Measurements from ENCODE around the gene C17orf78. TPM values are rescaled to one million over a fixed set of nuclear protein-coding genes. Genes with fewer than 3 reads are reported as not detected.

Gene C17orf78
- total and polyA plus RNA-seq, 2 of the 13 experiments (the other 11 are each of a cell fraction or from before 2014, with no cell fraction given), result not detected

DNA sequence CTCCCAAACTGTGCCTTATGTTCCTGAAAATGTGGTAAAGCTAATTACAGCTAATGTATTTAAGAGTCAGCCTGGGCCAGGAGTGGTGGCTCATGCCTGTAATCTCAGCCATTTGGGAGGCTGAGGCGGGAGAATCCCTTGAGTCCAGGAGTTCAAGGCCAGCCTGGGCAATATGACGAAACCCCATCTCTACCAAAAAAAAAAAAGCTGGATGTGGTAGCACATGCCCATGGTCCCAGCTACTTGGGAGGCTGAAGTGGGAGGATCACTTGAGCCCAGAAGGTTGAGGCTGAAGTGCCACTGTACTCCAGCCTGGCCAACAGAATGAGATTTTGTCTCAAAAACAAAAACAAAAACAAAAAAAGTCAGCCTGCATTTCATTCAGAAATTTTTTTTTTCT is 33.2 kb upstream of the C17orf78 start:
- ATAC-seq, result peak; percentile 22; the same call in 1 of the 3 replicates
- Histone ChIP-seq H2AFZ (ENCODE audit: low read length) (no peak overlapping the region), H3K4me2 (ENCODE audit: low read depth, low read length) (no peak overlapping the region), H3K4me1 (ENCODE audit: insufficient read depth, low read length) (peaks cover 52% of the 10 kb centered on the region), H3K9me3 (ENCODE audit: low read length) (no peaks in the 10 kb centered on the region), H3K9ac (ENCODE audit: insufficient read depth, low read depth, low read length) (no peak overlapping the region), H3K36me3 (replicated peaks in 1 of 2; ENCODE audit: control insufficient read depth in 1 of 2, insufficient read depth in 2 of 2, low read length in 2 of 2) (peaks cover 2 to 15% of the 10 kb centered on the region in 2 experiments; a peak in 3 of 5 replicates), H3K27ac (ENCODE audit: extremely low read length, insufficient read depth, low read length) (no peak overlapping the region), H3K79me2 (ENCODE audit: insufficient read depth, low read length) (peaks cover 78% of the 10 kb centered on the region), H4K20me1 (ENCODE audit: insufficient read depth, low read length) (peaks cover 3% of the 10 kb centered on the region; the same call in 1 of the 2 replicates), H3K4me3 (replicated peaks in 1 of 3; ENCODE audit: insufficient read depth in 1 of 3, low read depth in 2 of 3, low read length in 3 of 3) (no peak overlapping the region), H3K27me3 (ENCODE audit: control insufficient read depth in 1 of 2, insufficient read depth in 2 of 2, low read length in 2 of 2) (no peaks in the 10 kb centered on the region)
- in situ Hi-C loops (cut with HindIII; ENCODE audit: extremely low pct_ligation_motif_present, low pct_unique_long_range_greater_than_20kb) (no loop called here), intact Hi-C loops (cut with micrococcal nuclease; ENCODE audit: unreplicated experiment) (no loop called here)
- BruUV-seq (replicated peaks), result no TSS peak
- DNase-seq (ENCODE audit: low spot score), result peak; percentile 27
- CTCF ChIA-PET (ENCODE audit: low intra/inter-chr PET ratio, low total read pairs), result no interaction called here
- FAIRE-seq, result no peak
- POLR2A ChIA-PET, result interaction anchor here (1.1 kb wide), 1 partner anchor 16 kb away, joined by 8 read pairs; no protein-coding TSS in a partner anchor
- 55% methylated on average over 2 of the region's 2 CpGs for WGBS (ENCODE audit: low lambda C conversion rate)
- TF ChIP-seq ZNF362 (CRISPR knock-in tag; IDR thresholded peaks at IDR 0.05; ENCODE audit: borderline replicate concordance) (peak; percentile 83; the same call in 1 of the 2 replicates), HMG20A (CRISPR knock-in tag; IDR thresholded peaks at IDR 0.05; ENCODE audit: borderline replicate concordance) (no peak), ZNF720 (CRISPR knock-in tag; IDR thresholded peaks at IDR 0.05) (no peak), ZNF879 (CRISPR knock-in tag; IDR thresholded peaks at IDR 0.05) (no peak), CBX5 (CRISPR knock-in tag; IDR thresholded peaks at IDR 0.05; ENCODE audit: borderline replicate concordance) (no peak), ZMYM2 (CRISPR knock-in tag; IDR thresholded peaks at IDR 0.05) (0 out of 2 replicates have a peak, but pooled peaks have one; percentile 44), PLRG1 (conservative IDR thresholded peaks at IDR 0.05) (no peak), HNF4A (CRISPR knock-in tag; IDR thresholded peaks at IDR 0.05) (peak; percentile 69), ZNF747 (CRISPR knock-in tag; IDR thresholded peaks at IDR 0.05; ENCODE audit: borderline replicate concordance) (no peak), ZNF660 (CRISPR knock-in tag; IDR thresholded peaks at IDR 0.05; ENCODE audit: borderline replicate concordance, low read depth) (no peak), GPBP1L1 (CRISPR knock-in tag; IDR thresholded peaks at IDR 0.05) (no peak), ZMYM3 (CRISPR knock-in tag; IDR thresholded peaks at IDR 0.05) (no peak), ZNF224 (CRISPR knock-in tag; IDR thresholded peaks at IDR 0.05) (no peak), ZNF350 (CRISPR knock-in tag; IDR thresholded peaks at IDR 0.05; ENCODE audit: borderline replicate concordance, low read depth) (no peak), SNAI1 (CRISPR knock-in tag; IDR thresholded peaks at IDR 0.05; ENCODE audit: borderline replicate concordance) (no peak), FOSL2 (CRISPR knock-in tag; IDR thresholded peaks at IDR 0.05) (no peak), SIN3B (IDR thresholded peaks at IDR 0.05; ENCODE audit: low read length) (no peak)
- TF ChIP-seq, protein P1, sequence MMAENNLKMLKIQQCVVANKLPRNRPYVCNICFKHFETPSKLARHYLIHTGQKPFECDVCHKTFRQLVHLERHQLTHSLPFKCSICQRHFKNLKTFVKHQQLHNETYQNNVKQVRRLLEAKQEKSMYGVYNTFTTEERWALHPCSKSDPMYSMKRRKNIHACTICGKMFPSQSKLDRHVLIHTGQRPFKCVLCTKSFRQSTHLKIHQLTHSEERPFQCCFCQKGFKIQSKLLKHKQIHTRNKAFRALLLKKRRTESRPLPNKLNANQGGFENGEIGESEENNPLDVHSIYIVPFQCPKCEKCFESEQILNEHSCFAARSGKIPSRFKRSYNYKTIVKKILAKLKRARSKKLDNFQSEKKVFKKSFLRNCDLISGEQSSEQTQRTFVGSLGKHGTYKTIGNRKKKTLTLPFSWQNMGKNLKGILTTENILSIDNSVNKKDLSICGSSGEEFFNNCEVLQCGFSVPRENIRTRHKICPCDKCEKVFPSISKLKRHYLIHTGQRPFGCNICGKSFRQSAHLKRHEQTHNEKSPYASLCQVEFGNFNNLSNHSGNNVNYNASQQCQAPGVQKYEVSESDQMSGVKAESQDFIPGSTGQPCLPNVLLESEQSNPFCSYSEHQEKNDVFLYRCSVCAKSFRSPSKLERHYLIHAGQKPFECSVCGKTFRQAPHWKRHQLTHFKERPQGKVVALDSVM (CRISPR knock-in tag; IDR thresholded peaks at IDR 0.05), result peak; percentile 93
- TF ChIP-seq, protein P2, sequence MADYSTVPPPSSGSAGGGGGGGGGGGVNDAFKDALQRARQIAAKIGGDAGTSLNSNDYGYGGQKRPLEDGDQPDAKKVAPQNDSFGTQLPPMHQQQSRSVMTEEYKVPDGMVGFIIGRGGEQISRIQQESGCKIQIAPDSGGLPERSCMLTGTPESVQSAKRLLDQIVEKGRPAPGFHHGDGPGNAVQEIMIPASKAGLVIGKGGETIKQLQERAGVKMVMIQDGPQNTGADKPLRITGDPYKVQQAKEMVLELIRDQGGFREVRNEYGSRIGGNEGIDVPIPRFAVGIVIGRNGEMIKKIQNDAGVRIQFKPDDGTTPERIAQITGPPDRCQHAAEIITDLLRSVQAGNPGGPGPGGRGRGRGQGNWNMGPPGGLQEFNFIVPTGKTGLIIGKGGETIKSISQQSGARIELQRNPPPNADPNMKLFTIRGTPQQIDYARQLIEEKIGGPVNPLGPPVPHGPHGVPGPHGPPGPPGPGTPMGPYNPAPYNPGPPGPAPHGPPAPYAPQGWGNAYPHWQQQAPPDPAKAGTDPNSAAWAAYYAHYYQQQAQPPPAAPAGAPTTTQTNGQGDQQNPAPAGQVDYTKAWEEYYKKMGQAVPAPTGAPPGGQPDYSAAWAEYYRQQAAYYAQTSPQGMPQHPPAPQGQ (CRISPR knock-in tag; IDR thresholded peaks at IDR 0.05; ENCODE audit: borderline replicate concordance), result no peak
